K562 (cell line): Measurements from ENCODE around the gene RERE. TPM values are rescaled to one million over a fixed set of nuclear protein-coding genes. Genes with fewer than 3 reads are reported as not detected.

ENCODE experiments used
- BCLAF1 ChIP-seq, 2 experiments: fragments of 450-650 bp in 1 of 2; IDR thresholded peaks; 2 replicates each; pipeline ENCODE4 v1.6.1; 2011 to 2017; ENCODE audit warnings: low read depth in 2 of 2, antibody characterized with exemption in 1 of 2, borderline replicate concordance in 1 of 2, low read length in 1 of 2, mild to moderate bottlenecking in 1 of 2, mixed read lengths in 1 of 2; ENCODE audit not compliant: control insufficient read depth in 1 of 2
- CBX3 ChIP-seq, 2 experiments: IDR thresholded peaks; 1 replicate in 1 of 2; 2 replicates in 1 of 2; pipeline ENCODE4 v1.6.1; 2012; ENCODE audit warnings: inconsistent platforms in 2 of 2, low read length in 2 of 2, borderline replicate concordance in 1 of 2, control low read depth in 1 of 2
- CREM ChIP-seq: IDR thresholded peaks from 2 replicates; pipeline ENCODE4 v1.6.1; 2014; ENCODE audit warnings: antibody characterized with exemption, low read depth
- CUX1 ChIP-seq: fragments of 200-800 bp; sonication (Bioruptor generic); IDR thresholded peaks from 2 replicates; pipeline ENCODE4 v1.6.1; 2016; ENCODE audit warnings: missing genetic modification characterization, missing compliant biosample characterization
- CXXC5 ChIP-seq: fragments of 250-450 bp; sonication (Bioruptor Pico); IDR thresholded peaks from 2 replicates; pipeline ENCODE4 v1.8.0; 2022; ENCODE audit warnings: inconsistent platforms, mild to moderate bottlenecking, moderate library complexity
- E2F8 ChIP-seq: fragments of 450-650 bp; IDR thresholded peaks from 2 replicates; pipeline ENCODE4 v1.7.1; 2018; ENCODE audit warnings: mild to moderate bottlenecking, low read depth; ENCODE audit not compliant: partially characterized antibody
- ETS2 ChIP-seq: IDR thresholded peaks from 2 replicates; pipeline ENCODE4 v1.6.1; 2016; ENCODE audit warnings: borderline replicate concordance, missing genetic modification characterization, mild to moderate bottlenecking, moderate library complexity, missing compliant biosample characterization; ENCODE audit not compliant: poor library complexity, severe bottlenecking
- GTF2B ChIP-seq: IDR thresholded peaks from 2 replicates; pipeline ENCODE4 v1.6.1; 2011; ENCODE audit not compliant: insufficient read length; ENCODE audit errors: extremely low read depth
- RBM17 ChIP-seq: fragments of 200-400 bp; formaldehyde crosslinking; IDR thresholded peaks from 2 replicates; pipeline ENCODE4 v1.6.1; 2017; ENCODE audit warnings: low read depth, mild to moderate bottlenecking, low read length, borderline replicate concordance
- RUNX1 ChIP-seq: sonication (generic); IDR thresholded peaks from 2 replicates; pipeline ENCODE4 v1.6.1; 2016; ENCODE audit warnings: antibody characterized with exemption, low read depth
- ZNF24 ChIP-seq: fragments of 450-650 bp; IDR thresholded peaks from 2 replicates; pipeline ENCODE4 v1.6.1; 2016
- ZNF449 ChIP-seq: fragments of 250-450 bp; sonication (Bioruptor Pico); IDR thresholded peaks from 2 replicates; pipeline ENCODE4 v1.8.0; 2022; ENCODE audit warnings: moderate library complexity, mild to moderate bottlenecking, inconsistent platforms
- polyA plus RNA-seq, 8 experiments: library from polyadenylated mRNA; depleted of rRNA in 4 of 8; stranded (reverse) in 5 of 8; unstranded in 3 of 8; fragments of >200 nt; fragmentation: Nextera tagmentation in 2 of 8; fragmentation: Illumina TruSeq in 1 of 8; extraction: Ambion mirVana in 2 of 8; extraction: Trizol in 1 of 8; gene quantifications; 2 replicates each; pipeline versions ENCODE4 v1.2.1 to v1.2.3, GENCODE V29; 2011 to 2014; ENCODE audit warnings: inconsistent platforms in 1 of 8, missing spikeins in 1 of 8
- total RNA-seq, 7 experiments: library from RNA; depleted of rRNA in 6 of 7; stranded (reverse); fragments of >200 nt in 6 of 7; fragmentation: Illumina TruSeq in 2 of 7; extraction: Trizol in 2 of 7; gene quantifications; 2 replicates each; pipeline versions ENCODE4 v1.2.1 to v1.2.3, GENCODE V29; 2011 to 2021; ENCODE audit warnings: low replicate concordance in 1 of 7

Gene RERE
- total and polyA plus RNA-seq, 9 of the 15 experiments (the other 6 are each of a cell fraction or from before 2014, with no cell fraction given): 3.0 to 51.5 (median 13.4) TPM

- TF ChIP-seq BCLAF1 (IDR thresholded peaks at IDR 0.05; ENCODE audit: borderline replicate concordance in 1 of 2, control insufficient read depth in 1 of 2, low read depth in 2 of 2, low read length in 1 of 2) (no peak), E2F8 (no peak), GTF2B (no peak), RBM17 (no peak), ZNF449 (CRISPR knock-in tag) (0 out of 2 replicates have a peak, but pooled peaks have one; percentile 29), CBX3 (IDR thresholded peaks at IDR 0.05; ENCODE audit: borderline replicate concordance in 1 of 2, low read length in 2 of 2) (peak in 1 of 2 experiments; percentile 94; a peak in 2 of 3 replicates), ETS2 (no peak), CREM (peak; percentile 77), CXXC5 (CRISPR knock-in tag) (peak; percentile 87), RUNX1 (no peak), ZNF24 (peak; percentile 96), CUX1 (CRISPR knock-in tag) (no peak)
Measured at GRCh38 chr1:8541961-8542521, 275.4 kb downstream of the RERE start (continued).
